Measurements from ENCODE around the gene CFAP77.

CFAP77 gene

GRCh38 chr9:132406554-132407122 is 3.4 kb upstream of the CFAP77 start, which contains the start of gene TTF1:
TTF1 (minus strand) TSS chr9:132406840; CDS start chr9:132402821, 4,019 bp downstream.
- peak; percentile 91 for DNase-seq (ENCODE audit: low read depth)
- H3K4me3 ChIP-seq (ENCODE audit: low read depth, low read length) = peak within 1 kb of the TSS; percentile 86
- TF ChIP-seq CTCF (IDR thresholded peaks at IDR 0.05; ENCODE audit: low read depth, low read length) = no peak
- peak; percentile 80 for TF ChIP-seq MAX (IDR thresholded peaks at IDR 0.05; ENCODE audit: low read depth, low read length)
- peak; percentile 63; the same call in 1 of the 2 replicates for TF ChIP-seq MYC (IDR thresholded peaks at IDR 0.05; ENCODE audit: low read depth, low read length)
- TF ChIP-seq POLR2A (IDR thresholded peaks at IDR 0.05; ENCODE audit: extremely low read depth, insufficient read length) = peak; percentile 61

GRCh38 chr9:132407196-132407595 is 2.8 kb upstream of the CFAP77 start:
- peak overlapping the region; percentile 86 for H3K4me3 ChIP-seq (ENCODE audit: low read depth, low read length)
- no peak for TF ChIP-seq MYC (IDR thresholded peaks at IDR 0.05; ENCODE audit: low read depth, low read length)
- no peak for TF ChIP-seq POLR2A (IDR thresholded peaks at IDR 0.05; ENCODE audit: extremely low read depth, insufficient read length)
- no peak for TF ChIP-seq CTCF (IDR thresholded peaks at IDR 0.05; ENCODE audit: low read depth, low read length)
- no peak for TF ChIP-seq MAX (IDR thresholded peaks at IDR 0.05; ENCODE audit: low read depth, low read length)
- DNase-seq (ENCODE audit: low read depth) = no peak

GRCh38 chr9:132408521-132408920 is 1.5 kb upstream of the CFAP77 start:
- H3K4me3 ChIP-seq (ENCODE audit: low read depth, low read length) = no peak overlapping the region
- DNase-seq (ENCODE audit: low read depth) = no peak
- no peak for TF ChIP-seq MYC (IDR thresholded peaks at IDR 0.05; ENCODE audit: low read depth, low read length)
- no peak for TF ChIP-seq MAX (IDR thresholded peaks at IDR 0.05; ENCODE audit: low read depth, low read length)
- TF ChIP-seq POLR2A (IDR thresholded peaks at IDR 0.05; ENCODE audit: extremely low read depth, insufficient read length) = no peak
- TF ChIP-seq CTCF (IDR thresholded peaks at IDR 0.05; ENCODE audit: low read depth, low read length) = no peak

- no peak for TF ChIP-seq POLR2A (IDR thresholded peaks at IDR 0.05; ENCODE audit: extremely low read depth, insufficient read length)
- TF ChIP-seq MAX (IDR thresholded peaks at IDR 0.05; ENCODE audit: low read depth, low read length) = no peak
- TF ChIP-seq CTCF (IDR thresholded peaks at IDR 0.05; ENCODE audit: low read depth, low read length) = no peak
- TF ChIP-seq MYC (IDR thresholded peaks at IDR 0.05; ENCODE audit: low read depth, low read length) = no peak
- peak; percentile 12 for DNase-seq (ENCODE audit: low read depth)
- no peak overlapping the region for H3K4me3 ChIP-seq (ENCODE audit: low read depth, low read length)
Measured at GRCh38 chr9:132410642-132411041, 631 bp downstream of the CFAP77 start.

- H3K4me3 ChIP-seq (ENCODE audit: low read depth, low read length) = no peak overlapping the region
- peak; percentile 42 for DNase-seq (ENCODE audit: low read depth)
- TF ChIP-seq MYC (IDR thresholded peaks at IDR 0.05; ENCODE audit: low read depth, low read length) (no peak), CTCF (IDR thresholded peaks at IDR 0.05; ENCODE audit: low read depth, low read length) (peak; percentile 25)
Measured at GRCh38 chr9:132411091-132411508, 1.1 kb downstream of the CFAP77 start.

GRCh38 chr9:132412089-132412488 is 2.1 kb downstream of the CFAP77 start:
- H3K4me3 ChIP-seq (ENCODE audit: low read depth, low read length) = no peak overlapping the region
- DNase-seq (ENCODE audit: low read depth) = peak; percentile 42
- TF ChIP-seq POLR2A (IDR thresholded peaks at IDR 0.05; ENCODE audit: extremely low read depth, insufficient read length) (no peak), CTCF (IDR thresholded peaks at IDR 0.05; ENCODE audit: low read depth, low read length) (peak; percentile 56)

Measured in NB4 (cell line).